Loucy (cell line): ENCODE results near the gene PANK3.

ENCODE experiments used
- H2AFZ ChIP-seq: fragments of 200-600 bp; sonication (generic); 2 replicates; pipeline ENCODE4 v1.6.0; 2016; ENCODE audit warnings: antibody characterized with exemption, mild to moderate bottlenecking, low read length, moderate library complexity
- H3F3A ChIP-seq: fragments of 200-600 bp; 2 replicates; pipeline ENCODE4 v1.6.0; 2016; ENCODE audit warnings: antibody characterized with exemption, low read depth, mild to moderate bottlenecking
- H3K27me3 ChIP-seq: fragments of 200-600 bp; sonication (generic); 2 replicates; pipeline ENCODE4 v1.6.1; 2014; ENCODE audit warnings: low read length, mild to moderate bottlenecking; ENCODE audit not compliant: insufficient read depth, poor library complexity, severe bottlenecking
- H3K36me3 ChIP-seq: fragments of 200-600 bp; sonication (generic); 2 replicates; pipeline ENCODE4 v1.6.1; 2016; ENCODE audit warnings: low read length; ENCODE audit not compliant: insufficient read depth
- H3K4me1 ChIP-seq: fragments of 200-600 bp; sonication (generic); 2 replicates; pipeline ENCODE4 v1.5.1; 2014; ENCODE audit warnings: low read length, mild to moderate bottlenecking; ENCODE audit not compliant: insufficient read depth, poor library complexity, severe bottlenecking
- H3K4me2 ChIP-seq: fragments of 200-600 bp; sonication (generic); 2 replicates; pipeline ENCODE4 v1.6.0; 2014; ENCODE audit warnings: antibody characterized with exemption, low read length, low read depth, mild to moderate bottlenecking; ENCODE audit not compliant: poor library complexity, severe bottlenecking
- H3K4me3 ChIP-seq: fragments of 200-600 bp; sonication (generic); 2 replicates; pipeline ENCODE4 v1.5.1; 2014; ENCODE audit warnings: low read length, mild to moderate bottlenecking, mixed read lengths; ENCODE audit not compliant: poor library complexity, severe bottlenecking
- H3K79me2 ChIP-seq: fragments of 200-600 bp; sonication (generic); 2 replicates; pipeline ENCODE4 v1.6.1; 2014; ENCODE audit warnings: low read length; ENCODE audit not compliant: insufficient read depth
- H3K9ac ChIP-seq: fragments of 200-600 bp; sonication (generic); 2 replicates; pipeline ENCODE4 v1.6.0; 2014; ENCODE audit warnings: mild to moderate bottlenecking, low read depth, low read length, moderate library complexity; ENCODE audit not compliant: poor library complexity, severe bottlenecking
- H3K9me2 ChIP-seq: fragments of 200-600 bp; sonication (generic); replicated peaks from 2 replicates; pipeline ENCODE4 v1.6.1; 2016; ENCODE audit warnings: low read depth, low read length, mixed read lengths
- H3K9me3 ChIP-seq: fragments of 200-600 bp; sonication (generic); 2 replicates; pipeline ENCODE4 v1.6.1; 2014; ENCODE audit warnings: mild to moderate bottlenecking, antibody characterized with exemption, low read length, low read depth; ENCODE audit not compliant: insufficient read depth
- H4K20me1 ChIP-seq: fragments of 200-600 bp; sonication (generic); 2 replicates; pipeline ENCODE4 v1.6.0; 2014; ENCODE audit warnings: antibody characterized with exemption, low read length, mild to moderate bottlenecking; ENCODE audit not compliant: insufficient read depth, poor library complexity, severe bottlenecking
- EZH2phosphoT487 ChIP-seq: fragments of 200-600 bp; IDR thresholded peaks from 2 replicates; pipeline ENCODE4 v1.6.1; 2018; ENCODE audit warnings: antibody characterized with exemption, mild to moderate bottlenecking, moderate library complexity, borderline replicate concordance
- TF ChIP-seq, protein P1 (sequence below): fragments of 200-600 bp; sonication (generic); conservative IDR thresholded peaks from 2 replicates; pipeline ENCODE4 v1.5.1; 2014; ENCODE audit warnings: mild to moderate bottlenecking, antibody characterized with exemption, low read length

The PANK3 gene

DNA sequence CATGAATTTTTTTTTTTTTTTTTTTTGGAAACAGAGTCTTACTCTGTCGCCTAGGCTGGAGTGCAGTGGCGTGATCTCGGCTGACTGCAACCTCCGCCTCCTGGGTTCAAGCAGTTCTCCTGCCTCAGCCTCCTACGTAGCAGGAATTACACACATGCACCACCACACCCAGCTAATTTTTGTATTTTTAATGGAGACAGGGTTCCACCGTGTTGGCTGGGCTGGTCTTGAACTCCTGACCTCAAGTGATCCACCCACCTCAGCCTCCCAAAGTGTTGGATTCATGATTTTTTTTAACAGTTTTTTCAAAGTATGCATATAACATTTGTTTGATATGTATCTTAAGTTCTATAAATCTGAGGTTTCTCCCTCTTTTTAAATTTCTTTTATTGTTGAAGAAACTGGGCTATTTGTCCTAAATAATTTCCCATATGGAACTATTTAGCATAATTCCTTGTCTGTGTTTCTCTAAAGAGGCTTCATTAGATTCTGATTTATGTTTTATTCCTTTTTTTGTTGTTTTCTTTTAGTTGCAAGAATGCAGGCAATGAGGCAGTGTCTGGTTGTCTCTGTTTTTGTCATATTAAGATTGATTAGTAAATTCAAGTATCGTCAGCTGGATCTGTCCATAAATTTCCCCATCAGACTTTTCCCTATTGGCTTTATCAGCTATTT lies 76.5 kb downstream of the PANK3 start:
- no peaks in the 10 kb centered on the region for H3K4me1 ChIP-seq
- no peak overlapping the region for H2AFZ ChIP-seq
- H3K4me3 ChIP-seq = no peak overlapping the region
- H3K36me3 ChIP-seq = peaks cover 24% of the 10 kb centered on the region; the same call in 1 of the 2 replicates
- no peaks in the 10 kb centered on the region for H3F3A ChIP-seq
- no peaks in the 10 kb centered on the region for H3K79me2 ChIP-seq
- no peaks in the 10 kb centered on the region for H4K20me1 ChIP-seq
- no peaks in the 10 kb centered on the region for H3K9me2 ChIP-seq
- H3K4me2 ChIP-seq = no peak overlapping the region
- H3K9ac ChIP-seq = no peak overlapping the region
- TF ChIP-seq, protein P1, sequence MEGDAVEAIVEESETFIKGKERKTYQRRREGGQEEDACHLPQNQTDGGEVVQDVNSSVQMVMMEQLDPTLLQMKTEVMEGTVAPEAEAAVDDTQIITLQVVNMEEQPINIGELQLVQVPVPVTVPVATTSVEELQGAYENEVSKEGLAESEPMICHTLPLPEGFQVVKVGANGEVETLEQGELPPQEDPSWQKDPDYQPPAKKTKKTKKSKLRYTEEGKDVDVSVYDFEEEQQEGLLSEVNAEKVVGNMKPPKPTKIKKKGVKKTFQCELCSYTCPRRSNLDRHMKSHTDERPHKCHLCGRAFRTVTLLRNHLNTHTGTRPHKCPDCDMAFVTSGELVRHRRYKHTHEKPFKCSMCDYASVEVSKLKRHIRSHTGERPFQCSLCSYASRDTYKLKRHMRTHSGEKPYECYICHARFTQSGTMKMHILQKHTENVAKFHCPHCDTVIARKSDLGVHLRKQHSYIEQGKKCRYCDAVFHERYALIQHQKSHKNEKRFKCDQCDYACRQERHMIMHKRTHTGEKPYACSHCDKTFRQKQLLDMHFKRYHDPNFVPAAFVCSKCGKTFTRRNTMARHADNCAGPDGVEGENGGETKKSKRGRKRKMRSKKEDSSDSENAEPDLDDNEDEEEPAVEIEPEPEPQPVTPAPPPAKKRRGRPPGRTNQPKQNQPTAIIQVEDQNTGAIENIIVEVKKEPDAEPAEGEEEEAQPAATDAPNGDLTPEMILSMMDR = no peak
- TF ChIP-seq EZH2phosphoT487 = no peak
- no peaks in the 10 kb centered on the region for H3K9me3 ChIP-seq
- H3K27me3 ChIP-seq = no peaks in the 10 kb centered on the region
